ENCODE data around the gene MAGEF1. TPM values are rescaled to one million over a fixed set of nuclear protein-coding genes. Genes with fewer than 3 reads are reported as not detected.

MAGEF1 gene
- total and polyA plus RNA-seq, 2 of the 13 experiments (the other 11 are each of a cell fraction or from before 2014, with no cell fraction given), result 26.0 to 62.4 TPM

DNA sequence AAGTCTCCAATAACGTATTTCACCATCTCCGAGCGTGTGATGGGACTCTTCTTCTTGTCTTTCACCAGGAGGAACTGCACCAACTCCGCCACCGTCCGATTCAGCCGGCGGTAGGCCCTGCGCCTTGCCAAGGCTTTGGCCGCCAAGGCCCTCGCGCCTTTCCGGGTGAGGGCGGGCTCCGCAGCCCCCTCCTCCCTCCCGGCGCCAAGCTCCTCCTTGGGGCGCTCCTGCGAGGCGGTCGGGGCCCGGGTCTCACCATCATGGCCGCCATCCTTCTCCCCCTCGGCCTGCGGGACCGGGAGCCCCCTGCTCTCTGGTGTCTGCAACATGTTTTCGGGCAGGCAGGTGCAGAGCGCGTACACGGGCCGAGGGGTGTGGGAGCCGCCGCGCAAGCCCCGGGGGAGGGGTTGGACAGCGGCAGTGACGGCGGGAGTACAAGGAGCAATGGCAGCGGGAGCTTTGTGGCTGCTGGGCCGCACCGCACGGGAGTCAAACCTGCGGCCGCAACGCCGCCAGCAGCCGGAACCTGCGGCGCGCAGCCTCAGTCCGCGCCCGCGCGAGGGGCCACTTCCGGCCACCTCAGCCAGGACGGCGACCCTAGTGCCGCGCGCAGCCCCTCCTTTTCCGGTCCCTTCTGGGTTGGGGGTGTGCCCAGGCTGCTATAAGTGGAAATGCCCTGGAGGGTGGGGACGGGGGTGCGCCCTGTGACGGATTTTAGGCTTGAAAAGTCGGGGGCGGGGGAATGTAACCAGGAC is at the start of gene MAGEF1 (continued):
- peak; percentile 26; the same call in 1 of the 2 replicates for TF ChIP-seq ZNF629 (CRISPR knock-in tag; conservative IDR thresholded peaks at IDR 0.05)
- no peak for TF ChIP-seq KLF6 (CRISPR knock-in tag; IDR thresholded peaks at IDR 0.05)
- TF ChIP-seq ZNF446 (CRISPR knock-in tag; IDR thresholded peaks at IDR 0.05), result peak; percentile 96; the same call in 1 of the 2 replicates
- TF ChIP-seq BATF2 (CRISPR knock-in tag; IDR thresholded peaks at IDR 0.05), result 0 out of 2 replicates have a peak, but pooled peaks have one; percentile 70
- TF ChIP-seq WIZ (CRISPR knock-in tag; IDR thresholded peaks at IDR 0.05), result peak; percentile 88; the same call in 1 of the 2 replicates
- TF ChIP-seq SCMH1 (CRISPR knock-in tag; IDR thresholded peaks at IDR 0.05; ENCODE audit: borderline replicate concordance), result no peak
- peak; percentile 40 for TF ChIP-seq CBX1 (IDR thresholded peaks at IDR 0.05; ENCODE audit: low read depth)
- TF ChIP-seq PCBP2 (optimal IDR thresholded peaks at IDR 0.05; ENCODE audit: low read depth, low read length, poor library complexity, severe bottlenecking), result no peak
- TF ChIP-seq, protein P1, sequence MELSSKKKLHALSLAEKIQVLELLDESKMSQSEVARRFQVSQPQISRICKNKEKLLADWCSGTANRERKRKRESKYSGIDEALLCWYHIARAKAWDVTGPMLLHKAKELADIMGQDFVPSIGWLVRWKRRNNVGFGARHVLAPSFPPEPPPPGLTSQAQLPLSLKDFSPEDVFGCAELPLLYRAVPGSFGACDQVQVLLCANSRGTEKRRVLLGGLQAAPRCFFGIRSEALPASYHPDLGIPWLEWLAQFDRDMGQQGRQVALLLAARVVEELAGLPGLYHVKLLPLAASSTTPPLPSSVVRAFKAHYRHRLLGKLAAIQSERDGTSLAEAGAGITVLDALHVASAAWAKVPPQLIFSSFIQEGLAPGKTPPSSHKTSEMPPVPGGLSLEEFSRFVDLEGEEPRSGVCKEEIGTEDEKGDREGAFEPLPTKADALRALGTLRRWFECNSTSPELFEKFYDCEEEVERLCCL (CRISPR knock-in tag; IDR thresholded peaks at IDR 0.05; ENCODE audit: borderline replicate concordance), result 0 out of 2 replicates have a peak, but pooled peaks have one; percentile 12
- TF ChIP-seq NCOA1 (CRISPR knock-in tag; IDR thresholded peaks at IDR 0.05), result no peak
- TF ChIP-seq GTF3A (CRISPR knock-in tag; conservative IDR thresholded peaks at IDR 0.05), result no peak
- TF ChIP-seq ATF7 (IDR thresholded peaks at IDR 0.05), result no peak
- TF ChIP-seq ATF7 (CRISPR knock-in tag; IDR thresholded peaks at IDR 0.05), result no peak
- peak; percentile 64; the same call in 1 of the 2 replicates for TF ChIP-seq JUND (CRISPR knock-in tag; IDR thresholded peaks at IDR 0.05)
- peak; percentile 94 for TF ChIP-seq KDM5B (CRISPR knock-in tag; IDR thresholded peaks at IDR 0.05; ENCODE audit: borderline replicate concordance)
- no peak for TF ChIP-seq ZNF17 (CRISPR knock-in tag; IDR thresholded peaks at IDR 0.05)
- TF ChIP-seq ZNF274 (CRISPR knock-in tag; IDR thresholded peaks at IDR 0.05), result peak; percentile 70; the same call in 1 of the 2 replicates
- TF ChIP-seq ZNF232 (CRISPR knock-in tag; IDR thresholded peaks at IDR 0.05; ENCODE audit: borderline replicate concordance), result no peak; the same call in 1 of the 2 replicates
- no peak for TF ChIP-seq PRMT3 (CRISPR knock-in tag; IDR thresholded peaks at IDR 0.05; ENCODE audit: borderline replicate concordance, low read depth)
- TF ChIP-seq ZNF773 (CRISPR knock-in tag; IDR thresholded peaks at IDR 0.05; ENCODE audit: borderline replicate concordance), result peak; percentile 41; the same call in 1 of the 2 replicates
- TF ChIP-seq PHF8 (CRISPR knock-in tag; IDR thresholded peaks at IDR 0.05), result peak; percentile 100
- TF ChIP-seq, protein P2, sequence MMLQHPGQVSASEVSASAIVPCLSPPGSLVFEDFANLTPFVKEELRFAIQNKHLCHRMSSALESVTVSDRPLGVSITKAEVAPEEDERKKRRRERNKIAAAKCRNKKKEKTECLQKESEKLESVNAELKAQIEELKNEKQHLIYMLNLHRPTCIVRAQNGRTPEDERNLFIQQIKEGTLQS (CRISPR knock-in tag; IDR thresholded peaks at IDR 0.05), result peak; percentile 26; the same call in 1 of the 2 replicates
- TF ChIP-seq ZNF343 (CRISPR knock-in tag; IDR thresholded peaks at IDR 0.05), result no peak
- 0 out of 2 replicates have a peak, but pooled peaks have one; percentile 66 for TF ChIP-seq ZFYVE20 (CRISPR knock-in tag; IDR thresholded peaks at IDR 0.05; ENCODE audit: borderline replicate concordance, low read depth)
- peak; percentile 36; the same call in 1 of the 2 replicates for TF ChIP-seq IRF2 (CRISPR knock-in tag; IDR thresholded peaks at IDR 0.05)
- TF ChIP-seq ZNF777 (CRISPR knock-in tag; IDR thresholded peaks at IDR 0.05), result peak; percentile 42
- TF ChIP-seq, protein P3, sequence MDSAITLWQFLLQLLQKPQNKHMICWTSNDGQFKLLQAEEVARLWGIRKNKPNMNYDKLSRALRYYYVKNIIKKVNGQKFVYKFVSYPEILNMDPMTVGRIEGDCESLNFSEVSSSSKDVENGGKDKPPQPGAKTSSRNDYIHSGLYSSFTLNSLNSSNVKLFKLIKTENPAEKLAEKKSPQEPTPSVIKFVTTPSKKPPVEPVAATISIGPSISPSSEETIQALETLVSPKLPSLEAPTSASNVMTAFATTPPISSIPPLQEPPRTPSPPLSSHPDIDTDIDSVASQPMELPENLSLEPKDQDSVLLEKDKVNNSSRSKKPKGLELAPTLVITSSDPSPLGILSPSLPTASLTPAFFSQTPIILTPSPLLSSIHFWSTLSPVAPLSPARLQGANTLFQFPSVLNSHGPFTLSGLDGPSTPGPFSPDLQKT (CRISPR knock-in tag; IDR thresholded peaks at IDR 0.05; ENCODE audit: borderline replicate concordance), result no peak
- no peak for TF ChIP-seq NPAS2 (CRISPR knock-in tag; IDR thresholded peaks at IDR 0.05; ENCODE audit: borderline replicate concordance)
